GM12874 (cell line): Measurements from ENCODE around the gene PAFAH1B1.

Source experiments
- TF ChIP-seq, protein P1 (sequence below): IDR thresholded peaks from 2 replicates; pipeline ENCODE4 v1.5.1; 2011; ENCODE audit warnings: low read depth, mild to moderate bottlenecking, control low read depth, low read length, moderate library complexity; ENCODE audit not compliant: insufficient read depth

PAFAH1B1 gene

DNA sequence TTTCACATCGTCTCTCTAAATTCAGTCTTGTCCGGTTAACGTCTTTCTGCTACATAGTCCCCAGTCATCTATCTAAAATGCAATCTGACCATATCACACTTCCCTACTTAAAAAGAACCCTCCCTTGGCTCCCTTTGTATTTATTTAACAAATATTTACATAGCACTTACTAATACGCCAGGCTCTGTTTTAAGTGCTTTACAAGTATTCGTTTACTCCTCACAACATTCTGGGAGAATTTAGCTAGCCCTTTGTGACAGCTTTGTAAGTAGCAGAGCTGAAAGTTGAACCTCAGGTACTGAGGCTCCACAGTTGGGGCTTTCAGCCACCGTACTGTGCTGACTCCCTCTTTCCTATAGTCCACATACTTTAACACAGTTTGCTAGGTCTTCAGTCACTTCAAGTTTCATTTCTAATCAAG is 9.2 kb downstream of the PAFAH1B1 start:
- TF ChIP-seq, protein P1, sequence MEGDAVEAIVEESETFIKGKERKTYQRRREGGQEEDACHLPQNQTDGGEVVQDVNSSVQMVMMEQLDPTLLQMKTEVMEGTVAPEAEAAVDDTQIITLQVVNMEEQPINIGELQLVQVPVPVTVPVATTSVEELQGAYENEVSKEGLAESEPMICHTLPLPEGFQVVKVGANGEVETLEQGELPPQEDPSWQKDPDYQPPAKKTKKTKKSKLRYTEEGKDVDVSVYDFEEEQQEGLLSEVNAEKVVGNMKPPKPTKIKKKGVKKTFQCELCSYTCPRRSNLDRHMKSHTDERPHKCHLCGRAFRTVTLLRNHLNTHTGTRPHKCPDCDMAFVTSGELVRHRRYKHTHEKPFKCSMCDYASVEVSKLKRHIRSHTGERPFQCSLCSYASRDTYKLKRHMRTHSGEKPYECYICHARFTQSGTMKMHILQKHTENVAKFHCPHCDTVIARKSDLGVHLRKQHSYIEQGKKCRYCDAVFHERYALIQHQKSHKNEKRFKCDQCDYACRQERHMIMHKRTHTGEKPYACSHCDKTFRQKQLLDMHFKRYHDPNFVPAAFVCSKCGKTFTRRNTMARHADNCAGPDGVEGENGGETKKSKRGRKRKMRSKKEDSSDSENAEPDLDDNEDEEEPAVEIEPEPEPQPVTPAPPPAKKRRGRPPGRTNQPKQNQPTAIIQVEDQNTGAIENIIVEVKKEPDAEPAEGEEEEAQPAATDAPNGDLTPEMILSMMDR, result no peak

DNA sequence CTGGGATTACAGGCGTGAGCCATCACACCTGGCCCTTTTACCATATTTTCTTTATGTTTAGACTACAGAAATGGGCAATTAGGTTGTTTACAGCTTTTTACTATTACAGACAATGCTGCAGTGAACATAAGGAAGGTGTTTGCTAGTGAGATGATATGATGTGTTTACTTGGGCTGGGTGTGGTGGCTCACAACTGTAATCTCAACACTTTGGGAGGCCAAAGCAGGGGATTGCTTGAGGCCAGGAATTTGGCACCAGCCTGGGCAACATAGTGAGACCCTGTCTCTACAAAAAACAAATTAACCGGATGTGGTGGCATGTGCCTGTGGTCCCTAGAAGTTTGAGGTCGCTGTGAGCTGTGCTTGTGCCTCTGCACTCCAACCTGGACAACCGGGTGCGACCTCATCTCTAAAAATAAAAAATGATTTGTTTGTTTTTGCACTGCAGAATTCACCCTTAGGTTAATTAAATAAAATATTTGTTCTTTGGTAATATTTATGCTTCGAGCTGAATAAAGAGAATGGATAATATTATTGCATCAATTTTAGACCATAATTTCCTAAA is 15.0 kb downstream of the PAFAH1B1 start:
- TF ChIP-seq, protein P1, result no peak

DNA sequence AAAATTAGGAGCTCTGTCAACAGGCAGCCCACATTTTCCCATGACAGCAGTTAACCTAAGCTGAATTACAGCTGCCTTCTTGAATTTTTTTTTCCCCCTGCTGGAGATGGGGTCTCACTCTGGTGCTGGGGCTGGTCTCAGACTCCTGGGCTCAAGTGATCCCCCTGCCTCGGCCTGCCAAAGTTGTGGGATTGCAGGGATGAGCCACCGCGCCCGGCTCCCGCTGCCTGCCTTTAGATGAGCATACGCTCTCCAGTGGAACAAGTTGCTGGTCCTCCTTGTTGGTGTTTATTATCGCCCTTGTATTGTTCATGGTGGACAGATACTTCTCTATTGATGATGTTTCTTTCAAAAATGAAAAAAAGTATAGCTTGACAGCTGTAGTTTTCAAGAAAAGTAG is 15.6 kb downstream of the PAFAH1B1 start:
- TF ChIP-seq, protein P1, result no peak

DNA sequence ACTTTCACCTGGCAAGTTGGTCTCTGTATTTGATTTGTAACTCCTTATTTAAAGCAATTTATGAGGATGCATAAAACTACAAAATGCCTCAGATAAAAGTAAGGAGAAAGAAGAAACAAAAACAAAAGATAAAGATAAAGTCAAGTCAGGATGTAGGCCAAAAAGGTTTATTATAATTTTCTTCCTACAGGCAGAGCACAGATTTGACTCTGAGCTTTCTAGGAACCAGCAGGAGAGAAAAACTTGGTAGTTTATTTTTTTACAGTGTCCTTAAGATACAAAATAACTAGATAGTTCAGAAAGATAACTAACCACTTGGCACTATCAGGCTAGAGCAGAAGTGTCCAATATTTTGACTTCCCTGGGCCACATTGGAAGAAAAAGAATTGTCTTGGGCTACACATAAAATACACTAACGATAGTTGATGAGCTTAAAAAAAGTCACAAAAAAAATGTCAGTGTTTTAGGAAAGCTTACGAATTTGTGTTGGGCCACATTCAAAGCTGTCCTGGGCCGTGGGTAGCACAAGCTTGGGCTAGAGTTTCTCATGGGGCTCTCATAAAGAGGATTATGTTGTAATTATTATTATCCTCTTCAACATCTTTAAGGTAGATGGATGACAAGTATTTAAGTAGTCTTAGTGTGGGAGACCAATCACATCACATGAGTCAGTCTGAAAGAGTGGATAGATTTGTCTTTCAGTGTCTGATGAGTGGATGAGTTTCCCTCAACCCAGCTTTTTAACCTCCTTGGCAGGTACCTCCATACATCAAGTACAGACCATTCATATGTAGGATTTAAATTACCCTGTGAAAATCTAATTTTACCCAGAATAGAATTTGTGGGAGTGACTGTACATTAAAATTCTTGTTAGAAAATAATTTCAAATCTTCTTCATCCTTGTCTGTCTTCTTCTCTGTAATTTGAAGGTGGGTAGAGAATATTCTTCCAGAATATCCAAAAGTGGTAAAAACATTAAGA is 17.0 kb downstream of the PAFAH1B1 start:
- TF ChIP-seq, protein P1, result no peak

DNA sequence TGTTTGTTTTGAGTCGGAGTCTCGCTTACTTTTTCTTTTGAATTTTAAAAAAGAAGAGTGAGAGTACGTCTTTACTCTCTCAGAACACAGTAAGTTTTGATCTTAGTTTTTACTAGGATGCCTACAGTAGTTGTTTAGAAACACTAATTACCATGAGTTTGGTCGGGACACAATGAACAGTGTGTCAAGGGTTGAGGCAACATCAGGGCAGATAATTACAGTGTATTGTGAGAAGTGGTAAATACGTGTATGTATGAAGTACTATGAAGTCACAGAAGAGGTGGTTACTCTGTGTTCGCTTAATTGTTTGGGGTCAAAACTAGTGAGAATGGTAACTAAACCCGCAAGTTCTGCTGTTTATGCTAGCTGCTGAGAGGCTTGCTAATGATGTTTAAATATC is 18.2 kb downstream of the PAFAH1B1 start:
- TF ChIP-seq, protein P1, result no peak

DNA sequence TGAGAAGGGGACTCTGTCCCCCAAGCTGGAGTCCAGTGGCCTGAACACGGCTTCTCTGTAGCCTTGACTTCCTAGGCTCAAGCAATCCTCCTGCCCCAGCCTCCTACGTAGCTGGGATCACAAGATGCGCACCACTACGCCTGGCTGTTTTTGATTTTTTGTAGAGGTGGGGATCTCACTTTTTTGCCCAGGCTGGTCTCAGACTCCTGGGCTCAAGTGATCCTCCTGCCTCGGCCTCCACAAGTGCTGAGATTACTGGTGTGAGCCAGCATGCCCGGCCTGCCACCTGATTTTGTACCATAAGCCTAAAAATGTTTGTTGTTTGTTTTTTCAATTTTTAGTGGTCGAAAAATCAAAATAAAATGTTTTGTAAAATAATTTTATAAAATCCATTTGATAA is 19.2 kb downstream of the PAFAH1B1 start:
- TF ChIP-seq, protein P1, result no peak

DNA sequence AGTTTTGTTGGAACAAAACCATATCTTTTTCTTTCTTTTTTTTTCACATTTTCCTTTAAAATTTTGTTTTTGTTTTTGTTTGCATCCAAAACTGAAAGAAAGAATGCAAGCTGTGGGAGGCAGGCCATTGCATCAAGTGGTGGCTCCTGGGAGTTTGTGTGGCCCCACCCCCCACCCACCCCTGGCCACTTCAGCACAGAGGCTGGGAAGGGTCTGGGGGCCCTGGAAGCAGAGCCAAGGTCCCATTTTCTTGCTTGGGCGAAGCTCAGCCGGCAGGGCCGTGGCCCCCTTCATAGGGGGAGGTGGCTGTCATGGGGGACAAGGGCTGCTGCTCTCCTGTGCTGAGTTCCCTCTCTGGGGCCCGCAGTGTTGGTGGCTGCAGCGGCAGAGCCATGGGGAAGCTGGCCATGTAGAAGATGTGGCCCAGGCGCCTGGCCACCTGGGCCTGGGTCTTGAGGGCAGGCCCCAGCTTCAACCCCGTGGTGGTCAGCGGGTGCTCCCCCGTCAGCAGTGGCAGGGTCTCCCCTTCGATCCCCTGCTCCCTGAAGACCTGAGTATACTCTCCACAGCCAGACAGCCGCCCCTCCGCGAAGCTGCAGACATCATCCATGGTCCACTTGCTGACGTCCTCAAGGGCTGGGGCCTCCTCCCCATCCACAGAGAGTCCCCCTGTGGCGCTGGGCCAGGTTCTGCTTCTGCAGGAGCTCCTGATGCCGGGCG is 19.8 kb downstream of the PAFAH1B1 start:
- TF ChIP-seq, protein P1, result no peak
